ENCODE measurements around the gene NPB.

The NPB gene

GRCh38 chr17:81925860-81926450, 23.9 kb downstream of the NPB start:
- no peak for DNase-seq (ENCODE audit: low read depth in 2 of 2)

- peak; percentile 46 to 48 for DNase-seq (ENCODE audit: low read depth in 2 of 2)
Observed at GRCh38 chr17:81926451-81927151, 24.6 kb downstream of the NPB start.

GRCh38 chr17:81927152-81927652, 25.2 kb downstream of the NPB start:
- no peak for DNase-seq (ENCODE audit: low read depth in 2 of 2)

- peak; percentile 75 to 79 for DNase-seq (ENCODE audit: low read depth in 2 of 2)
Observed at GRCh38 chr17:81927653-81928543, 25.9 kb downstream of the NPB start, which contains the start of gene MAFG. TSS of gene MAFG (minus strand) at chr17:81927735. CDS start at chr17:81923185, 4,550 bp downstream.

GRCh38 chr17:81928544-81929252, 26.7 kb downstream of the NPB start:
- no peak for DNase-seq (ENCODE audit: low read depth in 2 of 2)

- DNase-seq (ENCODE audit: low read depth in 2 of 2): no peak
Observed at GRCh38 chr17:81929253-81930141, 27.5 kb downstream of the NPB start.

GRCh38 chr17:81930142-81931125, 28.4 kb downstream of the NPB start:
- DNase-seq (ENCODE audit: low read depth in 2 of 2): no peak

GRCh38 chr17:81931189-81931556, 29.1 kb downstream of the NPB start:
- no peak for DNase-seq (ENCODE audit: low read depth in 2 of 2)

- no peak for DNase-seq (ENCODE audit: low read depth in 2 of 2)
Observed at GRCh38 chr17:81931557-81932332, 29.7 kb downstream of the NPB start.

GRCh38 chr17:81932333-81932983, 30.4 kb downstream of the NPB start:
- no peak for DNase-seq (ENCODE audit: low read depth in 2 of 2)

- no peak for DNase-seq (ENCODE audit: low read depth in 2 of 2)
Observed at GRCh38 chr17:81933178-81933699, 31.2 kb downstream of the NPB start.

GRCh38 chr17:81934098-81934757, 32.2 kb downstream of the NPB start:
- no peak for DNase-seq (ENCODE audit: low read depth in 2 of 2)

- no peak for DNase-seq (ENCODE audit: low read depth in 2 of 2)
Observed at GRCh38 chr17:81934850-81935708, 33.0 kb downstream of the NPB start.

- no peak for DNase-seq (ENCODE audit: low read depth in 2 of 2)
Observed at GRCh38 chr17:81935709-81936084, 33.7 kb downstream of the NPB start.

- DNase-seq (ENCODE audit: low read depth in 2 of 2): no peak
Observed at GRCh38 chr17:81939218-81939617, 37.2 kb downstream of the NPB start.

GRCh38 chr17:81939881-81940385, 37.9 kb downstream of the NPB start:
- no peak for DNase-seq (ENCODE audit: low read depth in 2 of 2)

Data from activated CD8-positive, alpha-beta memory T cell treated with anti-CD3 and anti-CD28 coated beads for 4 hours (primary cell).